ENCODE data around the gene FAM171A2. TPM values are rescaled to one million over a fixed set of nuclear protein-coding genes. Genes with fewer than 3 reads are reported as not detected.

Gene FAM171A2
- total and polyA plus RNA-seq, 10 of the 15 experiments (the other 5 are each of a cell fraction or from before 2014, with no cell fraction given) = 0.08 to 1.7 (median 0.27) TPM; not detected in 2

DNA sequence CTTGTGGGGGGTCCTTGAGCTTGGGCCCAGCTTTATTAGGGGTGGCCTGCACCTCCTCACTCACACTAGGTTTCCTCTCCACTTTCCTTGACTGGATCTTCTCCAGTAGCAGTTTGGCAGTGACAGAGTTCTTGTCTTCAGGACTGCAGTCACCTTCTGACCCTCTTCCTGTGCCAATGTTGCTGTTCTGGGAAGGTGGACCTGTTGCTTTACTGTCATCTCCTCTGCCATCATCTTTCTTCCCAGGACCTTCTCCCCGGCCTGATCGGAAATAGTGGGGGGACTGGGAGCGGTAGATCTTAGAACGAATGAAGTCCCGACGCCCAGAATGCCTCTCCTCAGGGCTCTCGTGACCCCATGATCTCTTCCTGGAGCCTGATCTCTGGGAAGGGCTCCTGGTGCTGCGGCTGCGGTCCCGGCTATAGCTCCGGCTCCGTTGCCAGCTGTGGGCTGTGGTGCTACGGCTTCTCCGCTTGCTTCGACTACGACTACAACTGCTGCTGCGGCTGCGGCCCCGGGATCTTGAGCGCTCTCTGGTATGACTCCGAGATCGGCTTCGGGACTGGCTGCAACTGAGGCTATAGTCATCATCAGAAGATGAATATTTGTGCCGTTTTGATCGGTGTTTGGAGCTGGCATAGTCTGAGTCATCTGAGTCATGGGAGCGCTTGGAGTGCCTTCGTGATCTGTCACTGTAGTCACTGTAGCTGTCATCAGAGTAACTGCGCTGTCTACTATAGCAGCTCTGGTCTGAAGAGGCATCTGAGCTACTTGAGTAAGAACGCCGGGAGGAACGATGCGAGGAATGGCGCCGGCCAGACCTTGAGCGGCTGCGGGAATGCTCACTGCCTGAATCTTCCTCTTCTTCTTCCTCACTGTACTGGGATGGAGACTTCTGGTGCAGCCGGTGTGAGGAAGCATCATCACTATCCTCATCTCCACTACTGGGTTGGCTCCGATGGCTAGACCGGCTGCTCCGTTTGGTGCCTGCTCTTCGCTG is 35.3 kb upstream of the FAM171A2 start:
- ChIA-PET RAD21 (ENCODE audit: unreplicated experiment) (interaction anchor here (5.3 kb wide), 1 partner anchor 124 kb away, joined by 31 read pairs; no protein-coding TSS in a partner anchor), CTCF (interaction anchor here (0.7 to 8.1 kb wide), 10 partner anchors 24 to 420 kb away, joined by 3 to 97 read pairs (median 3); no protein-coding TSS in a partner anchor), SMC1A (ENCODE audit: uncharacterized antibody, unreplicated experiment) (interaction anchor here (1.0 to 3.0 kb wide), 2 partner anchors 125 kb away, joined by 3 to 13 read pairs; no protein-coding TSS in a partner anchor), POLR2A (interaction anchor here (0.5 to 1.5 kb wide), 2 partner anchors 44 to 105 kb away, joined by 4 read pairs; no protein-coding TSS in a partner anchor)
- WGBS (ENCODE audit: insufficient coverage, insufficient replicate concordance, low lambda C conversion rate, missing lambda C conversion rate) = 98% methylated on average over 37 of the region's 41 CpGs
- no TSS peak for BruUV-seq (replicated peaks)
- intact Hi-C loops (cut with micrococcal nuclease; ENCODE audit: unreplicated experiment) = no loop called here
- H4K20me1 ChIP-seq (ENCODE audit: control insufficient read depth, insufficient read depth) = no peaks in the 10 kb centered on the region
- H2AFZ ChIP-seq (ENCODE audit: control insufficient read depth, low read depth, low read length) = no peak overlapping the region
- H3K4me1 ChIP-seq (ENCODE audit: control insufficient read depth, insufficient read depth, low read length) = peaks cover 11% of the 10 kb centered on the region
- TF ChIP-seq TBL1XR1 (IDR thresholded peaks at IDR 0.05; ENCODE audit: low read depth, low read length) = no peak
- H3K27ac ChIP-seq (ENCODE audit: control insufficient read depth, insufficient read depth) = no peak overlapping the region
- ATAC-seq = no peak
- in situ Hi-C loops (cut with MboI) = no loop called here
- H3K4me3 ChIP-seq = no peak overlapping the region
- H3K36me3 ChIP-seq (ENCODE audit: control insufficient read depth in 2 of 2, insufficient read depth in 2 of 2, low read length in 1 of 2) = peaks cover 19 to 36% of the 10 kb centered on the region in 2 experiments
- no peak overlapping the region for H3K4me2 ChIP-seq (ENCODE audit: control insufficient read depth, insufficient read depth)
- H3K79me2 ChIP-seq (ENCODE audit: control insufficient read depth, insufficient read depth, low read length) = no peaks in the 10 kb centered on the region
- no peak for FAIRE-seq
- no peak overlapping the region for H3K9ac ChIP-seq (ENCODE audit: control insufficient read depth, insufficient read depth, low read length)
- no peak for DNase-seq (ENCODE audit: low read depth, low spot score)
- H3K9me3 ChIP-seq (replicated peaks; ENCODE audit: control insufficient read depth, insufficient read depth, low read length) = no peaks in the 10 kb centered on the region
- no peaks in the 10 kb centered on the region for H3K27me3 ChIP-seq (replicated peaks in 1 of 2; ENCODE audit: control insufficient read depth in 2 of 2, insufficient read depth in 2 of 2, low read length in 1 of 2)

DNA sequence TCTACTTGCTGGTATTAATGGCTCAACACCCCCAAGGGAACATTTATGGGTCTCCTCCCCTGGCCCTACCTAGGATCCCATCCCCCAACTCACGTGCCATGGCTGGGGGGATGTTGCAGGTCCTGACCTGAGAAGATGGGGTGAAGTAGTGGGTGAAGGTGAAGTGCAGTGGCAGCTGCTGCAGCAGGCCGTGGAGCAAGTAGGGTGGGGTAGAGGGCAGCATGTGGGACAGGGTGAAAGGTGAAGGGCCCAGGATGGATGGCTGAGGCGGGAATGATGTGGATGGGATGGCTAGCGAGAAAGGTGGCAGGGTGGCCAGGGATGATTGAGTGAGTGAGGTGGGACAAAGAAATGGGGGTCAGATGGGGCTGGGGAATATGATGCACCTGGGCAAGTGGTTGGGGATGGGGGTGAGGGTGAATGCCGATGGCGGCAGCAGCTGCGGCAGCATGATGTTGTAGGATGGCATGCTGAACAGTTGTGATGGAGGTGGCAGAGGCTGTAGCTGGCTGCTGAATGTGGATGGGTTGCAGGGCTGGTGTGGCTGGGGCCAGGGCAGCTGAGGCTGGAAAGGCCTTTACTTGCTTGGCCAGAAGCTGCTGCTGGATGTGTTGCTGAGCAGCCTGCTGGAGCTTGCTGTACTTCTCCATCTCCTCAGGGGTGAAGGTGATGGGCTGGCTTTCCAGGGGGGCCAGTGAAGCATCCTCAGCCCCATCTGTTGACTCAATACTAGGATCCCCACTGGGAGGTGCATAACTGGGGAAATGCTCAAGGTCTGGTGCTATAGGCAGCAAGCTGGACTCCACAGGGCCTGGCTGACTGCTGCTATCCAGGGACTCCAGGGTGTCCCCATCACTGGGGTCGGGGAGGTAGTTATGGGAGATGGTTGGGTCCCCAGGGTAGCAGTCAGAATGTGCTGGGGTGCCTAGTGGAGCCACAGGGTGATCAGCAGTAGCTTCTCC is 34.1 kb upstream of the FAM171A2 start:
- ChIA-PET POLR2A (no interaction called here), CTCF (interaction anchor here (0.9 to 8.1 kb wide), 4 partner anchors 30 to 125 kb away, joined by 3 to 97 read pairs (median 3); no protein-coding TSS in a partner anchor), SMC1A (ENCODE audit: uncharacterized antibody, unreplicated experiment) (interaction anchor here (3.0 kb wide), 1 partner anchor 126 kb away, joined by 13 read pairs; no protein-coding TSS in a partner anchor), RAD21 (ENCODE audit: unreplicated experiment) (interaction anchor here (5.3 kb wide), 1 partner anchor 125 kb away, joined by 31 read pairs; no protein-coding TSS in a partner anchor)
- Histone ChIP-seq H3K9me3 (replicated peaks; ENCODE audit: control insufficient read depth, insufficient read depth, low read length) (no peaks in the 10 kb centered on the region), H3K4me1 (ENCODE audit: control insufficient read depth, insufficient read depth, low read length) (peaks cover 5% of the 10 kb centered on the region), H3K4me3 (no peak overlapping the region), H3K27me3 (replicated peaks in 1 of 2; ENCODE audit: control insufficient read depth in 2 of 2, insufficient read depth in 2 of 2, low read length in 1 of 2) (no peaks in the 10 kb centered on the region), H3K36me3 (ENCODE audit: control insufficient read depth in 2 of 2, insufficient read depth in 2 of 2, low read length in 1 of 2) (peaks cover 19 to 33% of the 10 kb centered on the region in 2 experiments), H4K20me1 (ENCODE audit: control insufficient read depth, insufficient read depth) (no peaks in the 10 kb centered on the region), H3K79me2 (ENCODE audit: control insufficient read depth, insufficient read depth, low read length) (no peaks in the 10 kb centered on the region), H3K27ac (ENCODE audit: control insufficient read depth, insufficient read depth) (no peak overlapping the region), H3K9ac (ENCODE audit: control insufficient read depth, insufficient read depth, low read length) (no peak overlapping the region), H3K4me2 (ENCODE audit: control insufficient read depth, insufficient read depth) (no peak overlapping the region), H2AFZ (ENCODE audit: control insufficient read depth, low read depth, low read length) (no peak overlapping the region)
- intact Hi-C loops (cut with micrococcal nuclease; ENCODE audit: unreplicated experiment) = no loop called here
- in situ Hi-C loops (cut with MboI) = no loop called here
- ATAC-seq = no peak
- peak; percentile 47 for TF ChIP-seq POLR2A (IDR thresholded peaks at IDR 0.05; ENCODE audit: low read depth, low read length)
- TF ChIP-seq, protein P1, sequence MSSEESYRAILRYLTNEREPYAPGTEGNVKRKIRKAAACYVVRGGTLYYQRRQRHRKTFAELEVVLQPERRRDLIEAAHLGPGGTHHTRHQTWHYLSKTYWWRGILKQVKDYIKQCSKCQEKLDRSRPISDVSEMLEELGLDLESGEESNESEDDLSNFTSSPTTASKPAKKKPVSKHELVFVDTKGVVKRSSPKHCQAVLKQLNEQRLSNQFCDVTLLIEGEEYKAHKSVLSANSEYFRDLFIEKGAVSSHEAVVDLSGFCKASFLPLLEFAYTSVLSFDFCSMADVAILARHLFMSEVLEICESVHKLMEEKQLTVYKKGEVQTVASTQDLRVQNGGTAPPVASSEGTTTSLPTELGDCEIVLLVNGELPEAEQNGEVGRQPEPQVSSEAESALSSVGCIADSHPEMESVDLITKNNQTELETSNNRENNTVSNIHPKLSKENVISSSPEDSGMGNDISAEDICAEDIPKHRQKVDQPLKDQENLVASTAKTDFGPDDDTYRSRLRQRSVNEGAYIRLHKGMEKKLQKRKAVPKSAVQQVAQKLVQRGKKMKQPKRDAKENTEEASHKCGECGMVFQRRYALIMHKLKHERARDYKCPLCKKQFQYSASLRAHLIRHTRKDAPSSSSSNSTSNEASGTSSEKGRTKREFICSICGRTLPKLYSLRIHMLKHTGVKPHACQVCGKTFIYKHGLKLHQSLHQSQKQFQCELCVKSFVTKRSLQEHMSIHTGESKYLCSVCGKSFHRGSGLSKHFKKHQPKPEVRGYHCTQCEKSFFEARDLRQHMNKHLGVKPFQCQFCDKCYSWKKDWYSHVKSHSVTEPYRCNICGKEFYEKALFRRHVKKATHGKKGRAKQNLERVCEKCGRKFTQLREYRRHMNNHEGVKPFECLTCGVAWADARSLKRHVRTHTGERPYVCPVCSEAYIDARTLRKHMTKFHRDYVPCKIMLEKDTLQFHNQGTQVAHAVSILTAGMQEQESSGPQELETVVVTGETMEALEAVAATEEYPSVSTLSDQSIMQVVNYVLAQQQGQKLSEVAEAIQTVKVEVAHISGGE (CRISPR knock-in tag; IDR thresholded peaks at IDR 0.05) = no peak
- no peak for DNase-seq (ENCODE audit: low read depth, low spot score)
- no peak for FAIRE-seq
- WGBS (ENCODE audit: insufficient coverage, insufficient replicate concordance, low lambda C conversion rate, missing lambda C conversion rate) = 92% methylated on average over 8 of the region's 8 CpGs
- BruUV-seq (replicated peaks) = no TSS peak
